Prostate gland (tissue), 2 donors: Measurements from ENCODE around the gene FBRSL1.

Experiments
- CTCF ChIP-seq, 4 experiments: fragments of 200-600 bp in 2 of 4; fragments of 450-650 bp in 2 of 4; sonication (generic) in 2 of 4; IDR thresholded peaks; 1 replicate in 3 of 4; 2 replicates in 1 of 4; pipeline ENCODE4 v1.5.1; 2016 to 2019; ENCODE audit warnings: antibody characterized with exemption in 4 of 4, mild to moderate bottlenecking in 2 of 4, moderate library complexity in 2 of 4
- POLR2A ChIP-seq: fragments of 450-650 bp; IDR thresholded peaks from one replicate; pipeline ENCODE4 v1.6.1; 2016; ENCODE audit warnings: antibody characterized with exemption, mild to moderate bottlenecking

- TF ChIP-seq CTCF (IDR thresholded peaks at IDR 0.05) (no peak), POLR2A (no peak)
Observed at GRCh38 chr12:132466241-132467201, 23.4 kb upstream of the FBRSL1 start.
